ENCODE data around the gene CUTA.
A peak's percentile ranks its signal among the peaks of the same experiment; 100 is the strongest.

The CUTA gene

DNA sequence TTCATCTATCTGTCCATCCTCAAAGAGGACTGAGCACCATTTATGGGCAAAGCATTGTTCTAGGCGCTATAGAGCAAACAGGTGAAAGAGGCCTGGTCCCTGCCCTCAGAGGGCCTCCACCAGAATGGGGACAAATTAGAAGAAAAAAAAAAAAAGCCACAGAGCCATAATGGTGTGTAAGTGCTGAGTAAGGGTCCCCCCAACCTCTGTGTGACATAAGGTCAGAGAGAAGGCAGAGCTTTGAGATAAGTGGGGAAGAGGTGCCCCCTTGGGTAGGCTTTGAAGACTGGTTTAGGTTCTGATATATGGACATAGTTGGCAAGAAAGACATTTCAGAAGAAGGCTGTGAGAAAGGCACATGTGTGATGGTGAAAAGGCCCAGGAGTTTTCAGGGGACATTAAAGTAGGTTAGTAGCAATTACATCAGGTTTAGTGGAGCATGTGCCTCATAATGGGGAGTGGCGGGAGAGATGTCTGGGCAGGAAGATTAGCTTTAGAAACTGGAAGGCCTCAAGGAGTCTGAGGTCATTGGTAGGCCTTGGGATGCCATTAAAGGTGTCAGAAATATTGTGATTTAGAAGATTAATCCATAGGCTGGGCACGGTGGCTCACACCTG is 21.2 kb upstream of the CUTA start:
- no peak for DNase-seq

DNA sequence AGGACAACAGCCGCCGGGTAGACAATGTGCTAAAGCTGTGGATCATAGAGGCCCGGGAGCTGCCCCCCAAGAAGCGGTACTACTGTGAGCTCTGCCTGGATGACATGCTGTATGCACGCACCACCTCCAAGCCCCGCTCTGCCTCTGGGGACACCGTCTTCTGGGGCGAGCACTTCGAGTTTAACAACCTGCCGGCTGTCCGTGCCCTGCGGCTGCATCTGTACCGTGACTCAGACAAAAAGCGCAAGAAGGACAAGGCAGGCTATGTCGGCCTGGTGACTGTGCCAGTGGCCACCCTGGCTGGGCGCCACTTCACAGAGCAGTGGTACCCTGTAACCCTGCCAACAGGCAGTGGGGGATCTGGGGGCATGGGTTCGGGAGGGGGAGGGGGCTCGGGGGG is 19.8 kb upstream of the CUTA start:
- DNase-seq: no peak

DNA sequence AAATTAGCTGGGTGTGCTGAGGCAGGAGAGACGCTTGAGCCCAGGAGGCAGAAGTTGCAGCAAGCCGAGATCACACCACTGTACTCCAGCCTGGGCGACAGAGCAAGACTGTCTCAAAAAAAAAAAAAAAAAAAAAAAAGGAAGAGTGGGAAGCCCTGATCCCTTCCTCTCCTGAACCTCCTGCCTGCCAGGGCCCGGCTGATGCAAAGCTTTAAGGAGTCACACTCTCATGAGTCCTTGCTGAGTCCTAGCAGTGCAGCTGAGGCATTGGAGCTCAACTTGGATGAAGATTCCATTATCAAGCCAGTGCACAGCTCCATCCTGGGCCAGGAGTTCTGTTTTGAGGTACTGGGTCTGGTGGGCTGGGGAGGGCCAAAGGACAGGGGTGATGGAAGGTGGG is 17.1 kb upstream of the CUTA start:
- no peak for DNase-seq

DNA sequence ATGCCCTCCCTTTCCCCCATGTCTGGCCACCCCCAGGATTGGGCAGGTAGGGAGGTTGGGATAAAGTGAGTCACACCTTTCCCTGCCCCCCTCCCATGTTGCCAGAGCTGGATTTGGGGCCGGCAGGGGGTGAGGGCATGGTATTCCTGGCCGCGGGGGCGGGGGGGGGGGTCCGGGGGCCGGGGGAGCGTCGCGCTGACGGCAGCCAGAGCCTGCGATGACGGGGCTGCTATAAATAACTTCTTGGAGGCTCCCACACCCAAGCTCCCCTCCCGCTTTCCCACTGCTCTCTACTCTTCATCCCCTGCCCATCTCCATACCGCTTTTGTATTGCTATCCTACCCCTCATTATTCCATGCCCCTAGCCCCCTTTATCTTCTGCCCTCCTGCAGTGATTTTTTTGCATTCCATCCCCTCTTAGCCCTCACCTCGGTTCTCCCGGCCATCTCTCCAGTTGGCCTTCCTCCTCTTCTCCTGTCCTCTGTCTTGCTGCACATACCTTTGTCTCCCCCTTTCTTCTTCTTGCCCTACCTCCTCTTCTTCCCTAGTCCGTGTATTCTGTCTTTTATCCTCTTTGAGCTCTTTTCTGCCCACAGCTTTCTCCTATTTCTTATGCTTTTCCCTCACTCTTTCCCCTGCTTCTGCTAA is 15.8 kb upstream of the CUTA start:
- no peak for DNase-seq

- DNase-seq: no peak
Measured at GRCh38 chr6:33433001-33433543, 15.2 kb upstream of the CUTA start.

GRCh38 chr6:33432546-33432945 is 14.6 kb upstream of the CUTA start:
- DNase-seq: no peak

GRCh38 chr6:33431880-33432541 is 14.1 kb upstream of the CUTA start:
- no peak for DNase-seq

- peak; percentile 82 for DNase-seq
Measured at GRCh38 chr6:33430991-33431879, 13.3 kb upstream of the CUTA start.

DNA sequence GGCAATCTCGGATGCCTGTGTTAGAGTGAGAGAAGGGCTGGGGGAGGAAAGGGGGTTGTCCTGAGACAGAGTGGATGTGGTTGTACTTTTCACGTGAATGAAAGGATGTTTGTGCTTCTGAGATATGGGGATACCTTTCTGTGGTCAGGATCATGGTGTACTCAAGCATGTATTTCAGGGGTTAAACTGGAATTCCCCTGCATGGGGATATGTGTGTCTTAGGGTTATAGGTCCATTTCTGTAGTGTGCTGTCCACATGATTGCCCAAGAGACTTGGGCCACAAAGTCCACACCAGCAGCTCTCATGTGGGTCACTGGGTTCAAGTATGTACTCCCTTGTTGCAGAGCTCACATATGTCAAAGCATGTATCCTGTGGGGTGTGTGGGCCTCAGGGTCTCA is 12.4 kb upstream of the CUTA start:
- no peak for DNase-seq

- no peak for DNase-seq
Measured at GRCh38 chr6:33429750-33430052, 11.8 kb upstream of the CUTA start.

DNA sequence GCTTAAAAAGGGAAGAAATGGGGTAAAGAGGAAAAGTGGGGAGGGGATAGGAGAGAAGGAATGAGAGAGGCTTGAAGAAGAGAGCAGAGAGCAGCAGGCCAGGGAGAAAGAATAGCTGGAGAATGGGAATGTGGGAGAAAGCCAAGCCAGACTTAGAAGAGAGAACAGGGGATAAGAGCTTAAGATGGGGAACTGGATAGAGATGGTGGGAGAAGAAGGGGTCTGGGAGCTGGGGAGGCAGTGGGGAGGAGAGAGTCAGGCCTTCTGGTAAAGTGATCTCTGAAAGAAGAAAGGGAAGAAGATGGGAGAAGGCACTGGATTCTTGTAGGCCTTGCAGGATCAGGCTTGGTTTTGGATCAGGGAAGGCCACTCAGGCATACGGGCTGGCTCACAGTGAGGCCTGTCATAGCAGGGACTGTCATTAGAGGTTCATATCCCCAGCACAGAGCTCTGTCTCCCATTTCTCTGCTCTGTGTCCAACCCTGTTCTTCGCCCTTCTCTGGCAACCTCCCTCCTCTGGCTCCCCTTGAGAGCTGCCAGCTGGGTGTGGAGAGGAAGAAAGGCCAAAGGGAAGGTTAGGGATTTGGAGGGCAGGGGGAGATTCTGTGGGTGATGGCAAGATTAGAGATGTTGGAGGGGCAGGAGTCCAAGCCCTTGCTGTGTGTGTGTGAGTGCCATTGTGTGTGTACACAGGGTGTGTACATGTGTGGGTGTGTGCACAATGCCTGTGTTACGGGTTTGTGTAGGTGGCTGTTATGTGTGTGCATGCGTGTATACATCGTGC is 11.3 kb upstream of the CUTA start:
- DNase-seq: no peak

- DNase-seq: peak; percentile 50
Measured at GRCh38 chr6:33428224-33428965, 10.5 kb upstream of the CUTA start.

DNA sequence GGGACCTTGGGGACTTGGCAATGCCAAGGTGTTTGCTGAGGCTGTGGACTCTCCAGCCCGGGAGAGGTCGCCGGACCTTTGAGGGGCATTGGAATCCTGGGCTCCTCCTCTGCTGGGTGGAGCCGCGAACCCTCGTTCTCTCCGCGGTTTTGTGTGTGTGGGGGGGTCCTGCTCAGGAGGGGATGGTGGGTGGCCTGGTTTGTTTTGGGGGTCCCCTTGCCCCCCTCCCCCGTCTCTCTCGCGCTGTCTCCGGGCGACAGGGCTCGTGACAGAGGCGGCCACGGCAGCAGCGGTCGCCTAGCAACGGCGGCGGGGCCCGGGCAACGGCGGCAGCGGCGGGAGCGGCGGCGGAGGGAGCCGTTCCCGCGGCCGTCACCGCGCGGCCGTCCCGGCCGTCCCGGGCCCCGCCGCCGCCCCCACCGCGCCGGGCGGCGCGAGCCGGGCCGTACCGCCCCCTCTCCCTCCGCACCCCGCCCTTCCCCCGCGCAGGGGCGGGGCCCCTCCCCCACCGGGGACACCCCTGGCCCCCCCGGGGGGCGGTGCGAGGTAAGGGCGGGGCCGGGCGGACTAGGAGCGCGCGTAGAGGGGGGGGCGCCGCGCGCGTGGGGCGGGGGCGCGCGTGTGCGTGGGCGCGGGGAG is 9.8 kb upstream of the CUTA start:
- DNase-seq: peak; percentile 74

- DNase-seq: no peak
Measured at GRCh38 chr6:33426590-33427511, 8.9 kb upstream of the CUTA start.

GRCh38 chr6:33425668-33426577 is 8.0 kb upstream of the CUTA start:
- peak; percentile 82 for DNase-seq

- DNase-seq: no peak
Measured at GRCh38 chr6:33424855-33425667, 7.2 kb upstream of the CUTA start.

DNA sequence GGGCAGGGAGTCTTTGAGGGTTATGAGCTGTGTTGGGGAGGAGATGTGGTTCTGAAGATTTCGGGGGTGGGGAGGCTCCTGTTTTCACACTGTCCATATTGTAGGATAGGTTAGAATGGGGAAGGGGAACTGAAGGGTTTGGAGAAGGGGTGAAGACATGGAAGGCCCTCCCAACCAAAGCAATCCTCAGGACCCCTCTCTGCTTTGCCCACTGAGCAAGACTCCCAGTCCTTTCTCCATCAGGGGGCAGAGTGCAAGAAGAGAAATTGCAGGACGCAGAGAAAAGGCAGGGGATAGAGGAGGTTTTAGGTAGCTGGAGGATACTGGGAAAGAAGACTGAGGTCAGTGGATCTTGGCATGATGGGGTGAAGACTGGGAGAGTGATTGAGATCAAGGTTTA is 5.9 kb upstream of the CUTA start:
- DNase-seq: no peak

- DNase-seq: no peak
Measured at GRCh38 chr6:33421344-33421643, 3.4 kb upstream of the CUTA start.
